HuH-7.5 (cell line): ENCODE measurements around the gene METTL8.

Experiments
- DNase-seq: peaks from one replicate; pipeline ENCODE4 v3.0.0; 2011; ENCODE audit warnings: low spot score

The METTL8 gene, protein sequence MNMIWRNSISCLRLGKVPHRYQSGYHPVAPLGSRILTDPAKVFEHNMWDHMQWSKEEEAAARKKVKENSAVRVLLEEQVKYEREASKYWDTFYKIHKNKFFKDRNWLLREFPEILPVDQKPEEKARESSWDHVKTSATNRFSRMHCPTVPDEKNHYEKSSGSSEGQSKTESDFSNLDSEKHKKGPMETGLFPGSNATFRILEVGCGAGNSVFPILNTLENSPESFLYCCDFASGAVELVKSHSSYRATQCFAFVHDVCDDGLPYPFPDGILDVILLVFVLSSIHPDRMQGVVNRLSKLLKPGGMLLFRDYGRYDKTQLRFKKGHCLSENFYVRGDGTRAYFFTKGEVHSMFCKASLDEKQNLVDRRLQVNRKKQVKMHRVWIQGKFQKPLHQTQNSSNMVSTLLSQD

DNA sequence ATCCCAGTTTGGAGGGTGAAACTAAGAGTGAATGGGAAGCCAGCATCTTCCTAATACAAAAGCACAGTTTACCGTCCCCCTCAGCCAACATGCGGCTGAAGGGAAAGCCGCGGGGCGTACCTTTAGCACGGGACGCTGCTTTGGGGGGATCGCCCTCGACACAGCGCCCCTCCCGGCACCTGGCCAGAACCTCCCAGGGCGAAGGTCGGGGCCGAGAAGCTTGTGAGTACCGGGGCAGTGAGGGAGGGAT lies at the start of gene METTL8:
METTL8 (minus strand) TSS at position 228 of the 250 bp plus-strand sequence. CDS start 41,805 bp downstream, outside the sequence.
- DNase-seq, result no peak

DNA sequence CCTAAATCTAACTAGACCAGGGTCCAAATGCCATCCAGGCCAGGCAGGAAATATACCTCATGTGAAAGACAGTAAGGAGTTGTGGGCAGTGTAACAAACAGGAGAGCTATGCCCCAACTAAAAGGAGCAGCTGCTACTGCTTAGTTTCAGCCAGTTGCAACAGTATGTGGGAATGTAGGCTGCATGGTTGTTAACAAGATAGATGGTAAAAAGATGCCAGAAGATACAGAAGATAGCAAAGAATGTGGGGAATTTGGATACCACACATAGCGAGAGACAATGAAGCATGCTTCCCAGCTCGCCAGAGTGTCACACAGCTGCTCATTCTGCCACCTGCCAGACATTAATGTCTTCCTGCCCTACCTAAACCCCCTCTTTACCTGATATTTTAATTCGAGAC lies 49.1 kb upstream of the METTL8 start:
- no peak for DNase-seq

DNA sequence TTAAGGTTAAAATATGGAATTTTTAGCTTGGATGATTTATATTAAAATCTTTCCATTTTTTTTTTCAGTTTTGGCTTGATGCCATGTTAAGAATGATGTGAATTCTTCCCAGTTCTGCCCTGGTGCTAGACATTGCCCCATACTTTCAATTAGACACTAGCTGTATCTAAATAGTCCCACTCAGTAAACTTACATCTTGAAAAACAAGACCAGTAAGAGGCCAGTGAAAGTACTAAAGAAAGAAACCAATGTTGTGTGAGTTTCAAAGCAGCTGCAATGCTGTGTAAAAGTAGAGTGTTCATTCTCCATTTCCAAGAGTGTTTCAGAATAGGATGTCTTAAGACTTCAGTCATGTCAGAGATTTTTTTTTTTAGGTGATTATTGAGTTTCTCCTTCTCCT lies 48.5 kb upstream of the METTL8 start:
- DNase-seq, result no peak

DNA sequence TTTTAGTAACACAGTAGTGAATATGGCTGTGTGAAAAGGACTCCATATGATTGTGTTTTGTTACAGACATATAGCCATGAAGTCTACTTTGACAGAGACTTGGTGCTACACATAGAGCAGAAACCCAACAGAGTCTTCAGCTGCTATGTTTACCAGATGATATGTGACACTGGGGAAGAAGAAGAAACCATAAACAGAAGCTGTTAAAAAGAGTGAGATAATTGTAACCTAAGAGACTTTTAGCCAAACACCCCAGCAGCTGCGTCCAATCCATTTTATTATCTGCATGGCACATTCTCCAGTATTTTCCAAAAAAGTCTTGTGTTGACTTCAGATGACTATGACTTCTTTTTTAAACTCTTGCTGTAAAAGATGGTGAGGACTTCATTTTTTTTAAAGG lies 47.1 kb upstream of the METTL8 start:
- no peak for DNase-seq

DNA sequence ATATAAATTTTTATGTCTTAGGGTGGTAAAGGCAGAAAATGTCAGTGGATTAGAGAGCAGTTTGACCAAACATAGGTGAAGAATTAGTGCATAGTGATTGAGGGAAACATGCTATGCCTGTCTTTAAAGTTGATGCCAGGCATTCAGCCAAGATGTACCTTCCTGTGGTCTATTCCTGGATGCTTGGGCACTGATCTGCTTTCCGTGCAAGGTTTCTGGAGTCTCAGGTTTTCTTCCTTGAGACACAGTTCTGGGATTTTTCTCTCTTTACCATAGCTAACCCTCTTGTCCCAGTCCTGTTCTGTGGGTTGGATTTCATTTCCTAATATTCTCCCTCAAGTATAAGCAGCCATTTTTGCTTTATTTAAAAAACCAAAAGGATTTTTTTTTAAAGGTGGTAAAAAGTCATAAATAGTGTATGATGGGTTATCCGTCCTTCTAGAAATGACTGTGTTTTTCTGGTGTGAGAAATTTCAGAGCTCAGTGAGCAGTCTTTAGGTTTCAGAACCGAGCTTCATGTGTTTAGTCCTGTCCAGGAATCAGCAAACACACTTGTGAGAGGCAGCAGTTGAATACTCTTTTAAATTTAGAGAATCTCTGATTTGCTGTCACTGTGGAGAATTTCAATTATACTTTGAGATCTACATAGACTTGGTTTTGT lies 45.5 kb upstream of the METTL8 start:
- no peak for DNase-seq

DNA sequence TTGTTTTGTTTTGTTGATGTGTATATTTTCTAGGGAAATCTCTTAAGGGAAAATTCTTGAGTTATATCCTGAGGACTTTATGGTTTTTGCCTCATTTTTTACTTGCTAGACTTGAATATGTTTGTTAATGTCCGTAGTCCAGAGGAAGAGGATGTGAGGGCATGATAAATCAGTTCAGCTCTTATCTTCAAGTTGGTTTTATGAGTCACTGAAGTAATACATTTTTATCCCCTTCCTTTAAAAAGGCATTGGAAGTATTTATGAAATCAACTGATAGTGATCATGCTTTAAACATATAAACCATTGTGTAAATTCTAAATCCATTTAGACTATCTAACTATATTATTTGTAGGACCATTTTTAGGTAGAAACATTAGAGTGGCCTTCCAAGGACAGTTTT lies 44.6 kb upstream of the METTL8 start:
- DNase-seq, result no peak

DNA sequence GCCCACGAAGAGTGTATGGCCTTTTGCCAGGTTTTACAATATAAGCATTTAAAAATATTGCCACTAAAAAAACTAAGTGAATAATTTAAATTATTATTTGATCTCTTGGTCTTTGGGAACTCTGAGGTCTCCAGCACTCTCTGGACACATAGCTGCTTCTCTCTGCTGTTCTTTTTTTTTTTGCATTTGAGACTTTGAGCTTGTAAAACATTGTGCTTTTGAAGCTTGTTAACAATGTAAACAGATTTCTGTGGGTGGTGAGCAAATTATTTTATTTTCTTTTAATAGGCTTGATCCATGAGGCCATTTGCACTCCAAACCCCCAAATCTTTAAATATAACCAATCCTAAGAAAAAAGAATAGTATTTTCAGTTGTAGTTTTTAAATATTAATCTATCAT lies 42.2 kb upstream of the METTL8 start:
- no peak for DNase-seq

DNA sequence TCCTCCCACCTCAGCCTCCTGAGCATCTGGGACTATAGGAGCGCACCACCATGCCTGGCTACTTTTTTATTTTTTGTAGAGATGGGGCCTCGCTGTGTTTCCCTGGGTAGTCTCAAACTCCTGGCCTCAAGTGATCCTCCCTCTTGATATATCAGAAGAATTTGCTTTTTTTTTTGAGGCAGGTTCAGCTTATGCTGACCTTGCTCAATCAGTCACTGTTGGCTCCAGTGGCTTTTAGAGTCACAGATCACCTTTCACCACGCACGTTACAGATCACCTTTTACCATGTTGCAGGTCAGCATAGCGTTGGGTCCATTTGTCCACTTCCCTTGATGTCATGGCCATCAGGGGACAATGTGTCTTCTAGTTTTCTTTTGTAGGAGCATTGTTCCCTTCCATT lies 36.3 kb upstream of the METTL8 start:
- no peak for DNase-seq

DNA sequence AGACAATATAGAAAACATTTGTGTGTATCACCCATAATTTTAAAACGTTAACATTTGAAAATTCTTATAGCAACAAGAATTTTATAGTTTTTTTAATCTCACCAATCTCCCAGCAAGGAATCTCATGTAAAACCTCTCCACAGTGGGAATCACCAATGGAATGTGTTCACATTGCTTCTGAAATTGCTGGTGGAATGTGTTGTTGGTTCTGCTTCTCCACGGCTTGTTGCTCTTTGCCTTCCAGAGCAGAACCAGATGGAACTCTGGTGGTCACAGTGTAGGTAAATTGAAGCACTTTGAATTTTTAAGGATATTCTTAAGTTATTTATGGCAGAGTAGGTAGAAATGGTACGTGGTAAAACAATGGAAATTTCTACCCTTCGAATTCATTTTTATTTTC lies 35.4 kb upstream of the METTL8 start:
- DNase-seq, result no peak

DNA sequence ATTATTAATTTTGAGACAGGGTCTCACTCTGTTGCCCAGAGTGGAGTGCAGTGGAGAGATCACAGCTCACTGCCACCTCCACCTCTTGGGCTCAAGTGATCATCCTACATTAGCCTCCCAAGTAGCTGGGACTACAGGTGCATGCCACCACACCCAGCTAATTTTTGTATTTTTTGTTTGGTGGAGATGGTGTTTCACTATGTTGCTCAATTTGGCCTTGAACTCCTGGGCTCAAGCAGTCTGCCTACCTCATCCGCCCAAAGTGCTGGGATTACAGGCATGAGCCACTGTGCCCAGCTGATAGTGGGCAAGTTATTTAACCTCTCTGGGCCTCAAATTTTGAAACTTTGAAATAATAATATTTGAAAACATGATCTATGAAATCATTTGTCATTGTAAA lies 26.7 kb upstream of the METTL8 start:
- no peak for DNase-seq

DNA sequence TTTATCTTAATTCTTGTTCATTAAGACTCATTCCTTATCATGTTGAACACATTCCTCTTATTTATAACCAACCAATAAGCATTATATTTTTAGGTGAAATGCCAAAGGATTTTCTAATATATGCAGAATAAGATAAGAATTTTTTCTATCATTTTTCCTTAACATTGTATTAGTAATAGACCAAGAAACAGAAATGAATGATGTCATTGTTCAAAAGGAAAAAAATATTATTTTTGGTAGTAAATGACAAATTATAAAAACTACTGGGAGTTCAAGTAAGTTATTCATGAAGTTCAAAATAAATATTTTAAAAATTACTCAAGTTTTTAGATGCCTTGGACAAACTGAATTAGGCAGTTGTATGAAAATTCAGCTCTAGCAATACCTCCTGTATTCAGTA lies 25.7 kb upstream of the METTL8 start:
- no peak for DNase-seq

DNA sequence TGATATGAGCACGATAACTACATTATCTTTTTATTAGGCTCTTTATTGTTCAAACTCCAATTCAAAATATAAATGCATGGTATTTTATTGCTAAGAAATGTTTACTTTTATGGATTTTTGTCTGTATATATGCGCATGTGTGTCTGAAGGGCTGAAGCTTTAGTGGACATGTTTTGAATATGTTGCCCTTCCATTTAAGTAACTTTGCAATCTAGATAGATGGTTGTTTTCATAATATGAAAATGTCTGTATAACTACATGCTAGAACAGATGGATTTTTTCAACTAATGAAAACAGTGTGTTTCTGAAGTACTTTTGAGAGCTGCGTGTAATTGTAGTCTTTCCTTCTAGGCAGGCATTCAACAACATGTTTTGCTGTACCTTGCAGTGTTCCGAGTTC lies 19.0 kb upstream of the METTL8 start:
- no peak for DNase-seq

DNA sequence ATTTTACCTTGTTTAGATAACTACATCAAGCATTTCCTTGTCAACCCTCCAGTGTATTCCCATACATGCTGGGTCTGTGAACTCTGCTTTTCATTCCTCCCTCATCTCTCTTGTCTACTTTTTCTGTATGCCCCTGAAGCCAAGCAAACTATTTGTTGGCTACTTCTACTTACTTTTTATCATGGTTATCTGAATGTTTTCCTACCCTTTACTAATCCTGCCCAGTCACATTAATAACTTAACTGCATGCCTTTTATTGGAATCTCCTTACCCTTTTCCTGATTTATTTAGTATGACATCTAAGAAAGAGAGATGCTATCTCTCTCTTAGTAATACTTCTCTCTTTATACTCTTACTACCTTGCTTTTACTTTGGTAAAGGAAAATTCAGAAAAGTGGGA lies 17.3 kb upstream of the METTL8 start:
- no peak for DNase-seq

DNA sequence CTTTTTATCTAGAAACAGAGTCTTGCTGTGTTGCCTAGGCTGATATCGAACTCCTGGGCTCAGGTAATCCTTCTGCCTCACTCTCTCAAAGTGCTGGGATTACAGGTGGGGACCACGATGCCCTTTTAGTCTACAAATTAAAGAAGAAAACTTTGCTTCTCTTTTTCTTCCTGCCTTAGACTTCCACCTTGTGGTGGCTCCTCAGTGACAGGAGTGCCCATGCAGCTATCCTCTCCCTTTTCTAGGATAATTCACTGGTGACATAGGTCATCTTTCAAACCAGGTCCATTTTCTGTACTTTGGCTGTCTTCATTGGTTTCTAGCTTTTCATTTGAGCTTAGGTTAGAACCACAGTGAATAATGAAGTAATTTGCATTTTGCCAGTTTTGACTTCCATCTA lies 13.9 kb upstream of the METTL8 start:
- no peak for DNase-seq

DNA sequence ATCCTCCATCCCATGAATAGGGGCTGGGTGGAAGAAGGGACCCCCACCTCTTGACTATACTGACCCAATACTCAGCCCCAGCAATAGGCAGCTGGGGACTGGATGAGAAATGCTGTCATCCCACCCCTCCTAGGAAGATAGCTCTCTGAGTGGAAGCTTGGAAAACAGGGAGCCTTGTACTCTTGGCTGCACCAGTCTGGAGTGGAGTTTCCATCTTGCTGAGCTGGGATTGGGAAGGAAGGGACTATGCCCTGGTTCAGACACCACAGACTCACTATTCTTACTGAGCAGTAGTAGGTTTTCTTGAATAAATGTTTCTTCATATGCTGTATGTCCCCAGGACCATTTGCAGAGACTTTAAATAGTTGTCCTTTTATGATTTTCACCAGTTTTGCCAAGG lies 7.7 kb upstream of the METTL8 start:
- DNase-seq, result no peak

DNA sequence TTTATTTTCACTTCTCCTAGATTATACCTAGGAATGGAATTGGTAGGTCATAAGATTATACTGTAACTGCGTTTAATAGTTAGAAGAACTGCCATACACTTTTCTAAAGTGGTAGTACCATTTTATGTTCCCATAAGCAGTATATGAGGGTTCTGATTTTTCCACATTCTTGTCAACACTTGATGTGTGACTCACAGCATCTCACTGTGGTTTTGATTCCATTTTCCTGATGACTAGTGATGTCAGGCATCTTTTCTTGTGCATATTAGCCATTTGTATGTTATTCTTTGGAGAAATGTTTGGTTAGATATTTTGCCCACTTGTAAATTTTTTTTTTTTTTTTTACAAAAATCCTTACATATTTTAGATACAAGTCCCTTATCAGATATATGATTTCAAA lies 2.5 kb upstream of the METTL8 start:
- DNase-seq, result no peak

DNA sequence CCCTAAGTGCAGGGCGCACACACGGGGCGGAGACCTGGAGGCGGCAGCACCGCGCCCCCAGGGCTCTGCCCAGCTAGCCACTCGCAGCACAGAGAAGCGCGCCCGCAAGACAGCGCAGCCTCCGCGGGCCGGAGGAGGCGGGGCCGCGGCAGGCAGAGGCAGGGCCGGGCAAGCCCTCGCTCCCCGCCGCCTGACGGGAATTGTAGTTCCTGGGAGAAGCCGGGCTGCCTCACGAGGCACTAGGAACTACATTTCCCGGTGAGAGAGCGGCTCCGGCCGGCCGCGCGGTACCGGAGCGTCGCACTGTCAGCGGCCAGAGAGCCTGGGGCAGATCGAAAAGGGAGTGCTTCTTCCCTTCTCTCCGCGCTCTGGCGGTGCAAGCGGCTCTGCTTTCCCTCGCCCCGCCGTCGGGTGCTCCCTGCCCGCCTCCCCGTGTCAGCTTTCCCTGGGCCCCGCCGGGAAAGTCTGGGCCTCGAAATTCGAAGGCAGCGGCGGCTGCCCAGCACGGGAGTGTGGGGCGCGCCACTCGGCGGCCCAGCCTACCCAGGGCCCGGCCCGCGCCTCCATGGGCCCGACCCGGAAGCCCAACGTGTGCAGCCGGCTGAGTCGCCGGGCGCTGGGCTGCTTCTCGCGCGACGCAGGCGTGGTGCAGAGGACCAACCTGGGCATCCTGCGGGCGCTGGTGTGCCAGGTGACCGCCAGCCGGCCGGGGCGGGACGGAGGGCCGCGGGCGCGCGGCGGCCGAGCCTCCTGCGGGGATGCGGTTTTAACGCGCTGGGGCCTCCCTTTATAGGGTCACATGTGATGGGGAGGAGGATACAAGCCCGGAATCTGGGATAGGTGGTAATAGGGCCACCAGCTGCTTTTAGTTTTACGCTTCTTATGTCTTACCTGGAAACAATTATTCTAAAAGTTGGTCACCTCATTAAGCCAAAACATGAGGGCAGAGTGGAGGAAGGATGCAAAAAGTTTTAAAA lies 511 bp upstream of the METTL8 start, which contains the start of gene DCAF17:
DCAF17 (plus strand) TSS at position 214 of the 977 bp plus-strand sequence; CDS start at position 566, 352 bp downstream.
- peak; percentile 88 for DNase-seq

DNA sequence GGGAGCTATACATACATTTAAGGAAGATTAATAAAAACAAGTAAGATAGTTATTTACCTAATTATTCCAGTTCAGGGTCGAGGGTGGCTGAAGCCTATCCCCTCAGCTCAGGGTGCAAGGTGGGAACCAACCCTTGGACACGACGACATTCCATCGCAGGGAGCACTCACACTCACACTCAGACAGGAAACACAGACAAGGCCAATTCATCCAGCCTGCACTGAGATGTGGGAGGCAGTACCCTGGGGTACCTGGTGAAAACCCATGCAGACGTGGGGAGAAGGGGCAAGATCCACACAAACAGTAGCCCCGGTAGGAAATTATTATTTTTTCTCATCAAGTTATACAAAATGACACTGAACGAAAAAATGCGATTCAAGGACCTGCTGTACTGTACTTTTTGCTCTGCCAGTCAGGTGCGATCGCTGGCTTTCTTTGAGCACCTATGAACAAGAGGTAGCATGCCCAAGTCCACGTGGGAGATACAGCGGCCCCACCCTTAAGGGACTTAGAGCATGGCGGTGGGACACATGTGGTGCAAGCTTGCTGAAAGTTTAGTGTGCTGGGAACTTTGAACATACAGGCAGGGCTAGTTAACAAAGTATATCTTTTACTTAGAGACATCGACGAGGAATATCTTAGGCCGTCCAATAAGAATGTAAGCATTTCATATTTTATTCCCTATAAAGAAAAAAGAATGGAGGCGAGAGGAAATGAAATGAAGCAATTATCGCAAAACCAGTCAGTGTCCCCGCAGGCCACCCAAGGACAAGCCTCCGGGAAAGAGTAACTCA lies 624 bp downstream of the METTL8 start:
- peak; percentile 32 for DNase-seq

DNA sequence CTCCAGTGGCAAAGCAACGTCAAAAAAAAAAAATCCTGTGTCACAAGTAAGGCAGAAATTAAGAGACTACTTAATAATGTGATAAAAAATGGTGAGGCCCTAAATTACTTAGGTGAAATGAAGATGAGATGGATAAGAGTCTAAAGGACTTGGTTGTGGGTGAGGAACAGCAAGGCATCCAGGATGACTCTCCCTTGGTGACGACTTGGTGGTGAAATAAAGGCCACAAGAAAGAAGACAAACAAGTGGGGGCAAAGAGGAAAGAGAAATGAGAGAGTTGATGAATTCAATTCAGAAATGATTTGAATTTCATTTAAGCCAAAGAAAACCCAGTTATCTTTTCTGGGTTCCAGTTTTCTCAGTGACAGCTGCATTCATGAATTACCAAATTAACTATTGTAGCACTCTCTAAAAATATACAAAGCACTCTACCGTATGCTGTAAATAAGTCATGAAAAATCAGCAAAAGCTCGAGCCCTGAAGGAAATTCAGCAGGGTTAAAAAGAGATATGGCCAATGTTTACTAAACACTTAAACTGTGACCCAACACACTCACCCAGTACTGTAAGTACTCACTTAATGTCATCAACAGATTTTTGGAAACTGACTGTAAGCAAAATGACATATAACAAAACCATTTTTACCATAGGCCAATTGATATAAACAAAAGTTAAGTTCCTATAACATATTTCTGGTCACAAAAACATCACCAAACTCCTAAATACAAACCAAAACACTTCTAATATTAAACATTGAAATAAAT lies 1.4 kb downstream of the METTL8 start:
- no peak for DNase-seq

DNA sequence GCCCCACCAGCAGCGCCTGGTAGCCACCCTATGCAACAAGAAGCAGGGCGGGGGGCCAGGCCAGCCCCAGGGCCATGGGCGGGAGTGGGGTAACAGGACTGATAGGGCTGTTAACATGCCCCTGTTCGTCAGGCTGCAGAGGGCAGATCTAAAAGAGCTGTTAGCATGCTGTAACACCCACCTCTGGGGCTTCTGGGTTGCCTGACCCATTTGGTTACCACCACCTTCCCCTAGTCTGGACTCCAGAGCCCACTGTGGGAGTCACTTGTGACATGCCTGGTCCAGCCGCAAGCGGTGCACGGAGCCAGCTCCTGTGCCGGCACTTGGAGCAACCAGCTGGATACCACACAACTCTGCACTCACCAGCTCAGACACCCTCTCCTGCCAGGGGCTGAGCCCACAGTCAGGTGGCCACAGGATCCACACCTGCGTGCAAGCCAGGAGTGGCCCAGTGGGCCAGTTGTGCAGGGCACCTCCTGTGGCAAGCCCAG lies 2.1 kb downstream of the METTL8 start:
- no peak for DNase-seq
